SH-SY5Y (cell line): ENCODE results near the gene BHLHE40.

Experiments
- GATA2 ChIP-seq: IDR thresholded peaks from 2 replicates; pipeline ENCODE4 v1.6.1; 2011; ENCODE audit warnings: mild to moderate bottlenecking, low read depth, low read length
- GATA3 ChIP-seq: IDR thresholded peaks from 2 replicates; pipeline ENCODE4 v1.6.1; 2011; ENCODE audit warnings: low read depth, mild to moderate bottlenecking, low read length, moderate library complexity

DNA sequence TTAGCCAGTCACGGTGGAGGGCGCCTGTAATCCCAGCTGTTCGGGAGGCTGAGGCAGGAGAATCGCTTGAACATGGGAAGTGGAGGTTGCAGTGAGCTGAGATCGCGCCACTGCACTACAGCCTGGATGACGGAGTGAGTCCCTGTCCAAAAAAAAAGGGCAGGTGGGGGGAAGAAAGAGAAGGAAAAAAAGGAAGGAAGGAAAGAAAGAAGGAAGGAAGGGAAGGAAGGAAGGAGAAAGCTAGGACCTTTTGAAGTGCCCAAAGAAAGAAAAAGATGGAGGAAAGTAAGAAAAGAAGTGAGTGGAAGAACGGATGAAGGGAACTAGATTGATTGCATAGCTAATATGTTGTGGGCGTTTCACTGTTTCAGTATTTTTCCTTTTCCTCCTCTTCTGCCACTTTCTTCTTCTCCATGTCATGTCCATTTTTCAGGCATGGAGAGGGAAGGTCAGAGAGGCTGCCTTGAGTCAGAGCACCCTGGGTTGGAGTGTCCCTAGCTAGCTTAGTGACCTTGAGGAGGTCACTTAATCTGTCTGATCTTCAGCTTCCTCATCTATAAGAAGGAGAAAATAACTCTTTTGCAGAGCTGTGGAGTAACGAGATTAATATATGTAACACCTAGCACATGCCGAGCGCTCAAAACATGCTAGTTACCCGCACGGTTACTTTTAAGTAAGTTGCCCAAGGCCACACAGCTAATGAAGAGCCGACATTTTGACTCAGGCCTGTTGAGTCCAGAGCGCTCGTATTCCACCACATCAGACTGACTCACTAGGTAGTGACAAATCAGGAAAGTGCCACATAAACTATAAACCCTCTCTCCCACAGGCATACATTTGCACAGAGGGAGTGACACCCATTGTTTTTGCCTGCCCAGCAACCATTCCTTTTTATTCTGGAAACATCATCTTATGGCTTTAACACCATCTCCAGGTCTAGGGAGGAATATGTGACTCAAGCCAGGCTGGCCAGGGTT, 42.2 kb downstream of the BHLHE40 start:
- TF ChIP-seq GATA2 (no peak), GATA3 (no peak)
